ENCODE results near the gene ASIC1. TPM values are rescaled to one million over a fixed set of nuclear protein-coding genes. Genes with fewer than 3 reads are reported as not detected.

ASIC1 gene
- 0.65 and 0.76 TPM in 2 replicates for total RNA-seq

DNA sequence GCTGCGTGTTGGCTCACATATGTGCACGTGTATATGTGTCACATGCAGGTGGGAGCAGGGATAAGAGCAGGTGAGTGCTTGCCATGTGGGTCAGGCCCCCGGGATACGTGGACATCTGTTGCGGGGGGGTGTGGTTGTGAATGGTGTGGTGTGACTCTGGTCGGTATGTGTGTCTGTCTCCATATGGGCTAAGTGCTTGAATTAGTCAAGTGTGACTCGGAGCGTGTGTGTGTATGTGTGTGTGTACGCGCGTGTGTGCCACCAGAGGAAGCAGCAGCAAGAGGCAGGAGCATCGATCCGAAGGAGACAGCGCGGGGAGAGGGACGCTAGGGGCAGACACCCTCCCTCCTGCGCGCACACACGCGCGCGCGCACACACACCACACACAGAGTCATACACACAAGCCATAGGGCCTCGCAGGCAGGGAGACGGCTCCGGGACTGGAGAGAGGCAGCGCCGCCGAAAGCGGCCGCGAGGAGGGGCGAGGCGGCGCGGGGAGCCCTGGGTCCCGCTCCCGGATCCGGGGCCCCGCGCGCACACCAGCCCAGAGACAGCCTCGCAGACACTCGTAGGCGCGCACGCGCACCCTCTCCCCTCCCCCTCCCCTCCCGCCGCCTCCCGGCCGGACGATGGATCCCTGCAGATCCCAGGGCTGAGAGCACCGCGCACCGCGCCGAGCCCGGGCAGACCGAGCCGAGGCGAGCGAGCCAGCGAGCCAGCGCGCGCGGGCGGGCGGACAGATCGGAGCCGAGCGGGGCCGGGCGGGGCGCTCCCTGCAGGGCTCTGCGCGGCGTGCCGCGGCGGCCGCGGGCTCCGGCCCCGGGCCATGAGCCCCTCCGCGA lies at the start of gene ASIC1:
Gene ASIC1 (plus strand): TSS at position 597 of the 842 bp plus-strand sequence. CDS start 1,171 bp downstream, outside the sequence.

DNA sequence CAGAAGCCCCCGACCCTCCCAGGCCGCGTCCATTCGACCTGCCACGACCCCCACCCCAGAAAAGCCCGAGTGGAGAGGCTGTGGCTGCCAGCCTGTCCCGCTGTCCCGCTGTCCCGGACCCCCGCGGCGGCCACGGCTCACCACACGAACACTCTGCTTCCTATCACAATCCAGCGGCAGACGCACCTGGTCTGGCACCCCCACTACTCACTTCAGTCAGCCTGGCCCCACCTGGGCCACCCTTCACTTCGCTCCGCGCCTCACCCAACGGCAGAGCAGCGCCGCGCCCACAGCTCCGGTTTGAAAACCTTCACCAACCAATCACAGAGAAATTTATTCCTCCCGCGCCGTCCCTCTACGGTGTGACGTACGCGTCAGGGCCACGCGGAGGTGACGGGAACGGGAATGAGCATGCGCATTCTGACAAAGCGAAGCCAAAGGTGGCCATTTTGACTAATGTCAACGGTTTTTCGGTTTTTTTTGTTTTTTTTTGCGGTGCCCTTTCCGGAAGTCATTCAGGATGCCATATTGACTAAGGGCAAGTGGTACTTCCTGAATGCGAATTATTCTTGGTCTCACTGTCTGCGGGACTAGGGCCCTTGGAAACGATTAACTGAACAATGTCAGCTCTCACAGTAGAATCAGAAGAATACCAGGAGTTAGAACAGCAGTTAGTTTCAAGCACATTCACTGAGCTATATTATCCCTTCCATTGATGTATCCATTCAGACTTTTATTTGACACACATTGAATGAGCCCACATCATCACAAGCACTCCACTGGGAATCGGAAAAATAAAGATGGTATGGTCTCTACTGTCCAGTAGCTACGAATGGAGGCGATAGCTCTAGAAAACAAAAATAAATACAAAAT lies 32.0 kb upstream of the ASIC1 start, which contains the start of gene RACGAP1:
Gene RACGAP1 (minus strand): TSS at position 308 of the 873 bp plus-strand sequence. CDS start 8,779 bp downstream, outside the sequence.

DNA sequence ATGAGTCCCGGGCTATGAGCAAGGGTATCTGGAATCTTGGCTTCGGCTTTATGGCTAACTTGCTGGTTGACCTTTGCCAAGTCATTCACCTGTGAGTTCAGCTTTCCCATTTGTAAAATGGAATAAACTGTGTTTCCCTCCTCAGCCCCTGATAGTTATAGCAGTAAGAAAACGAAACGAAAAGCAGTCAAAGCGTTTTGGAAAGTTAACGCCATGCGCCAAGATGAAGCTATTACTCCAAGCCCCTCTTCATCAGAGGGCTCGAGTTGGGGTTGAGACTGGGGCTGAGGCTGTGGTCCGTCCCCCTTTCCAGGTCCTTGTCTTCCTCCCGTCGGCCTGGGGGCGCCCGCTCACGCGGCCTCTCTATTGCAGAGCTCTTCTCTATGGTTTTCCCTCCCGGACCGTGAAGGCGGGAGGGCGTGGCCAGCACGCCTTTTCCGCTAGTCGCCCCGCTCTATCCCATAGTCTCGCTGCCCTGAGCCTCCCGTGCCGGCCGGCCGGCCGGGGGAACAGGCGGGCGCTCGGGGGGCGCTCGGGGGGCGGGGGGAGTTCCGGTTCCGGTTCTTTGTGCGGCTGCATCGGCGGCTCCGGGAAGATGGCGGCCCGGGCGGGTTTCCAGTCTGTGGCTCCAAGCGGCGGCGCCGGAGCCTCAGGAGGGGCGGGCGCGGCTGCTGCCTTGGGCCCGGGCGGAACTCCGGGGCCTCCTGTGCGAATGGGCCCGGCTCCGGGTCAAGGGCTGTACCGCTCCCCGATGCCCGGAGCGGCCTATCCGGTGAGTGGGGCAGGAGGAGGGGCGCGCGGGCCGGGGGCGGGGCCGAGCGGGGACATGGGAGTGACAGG lies 27.6 kb downstream of the ASIC1 start, which contains the start of gene SMARCD1:
Gene SMARCD1 (plus strand): TSS at position 568 of the 840 bp plus-strand sequence. CDS start 28 bp downstream, at position 596.

DNA sequence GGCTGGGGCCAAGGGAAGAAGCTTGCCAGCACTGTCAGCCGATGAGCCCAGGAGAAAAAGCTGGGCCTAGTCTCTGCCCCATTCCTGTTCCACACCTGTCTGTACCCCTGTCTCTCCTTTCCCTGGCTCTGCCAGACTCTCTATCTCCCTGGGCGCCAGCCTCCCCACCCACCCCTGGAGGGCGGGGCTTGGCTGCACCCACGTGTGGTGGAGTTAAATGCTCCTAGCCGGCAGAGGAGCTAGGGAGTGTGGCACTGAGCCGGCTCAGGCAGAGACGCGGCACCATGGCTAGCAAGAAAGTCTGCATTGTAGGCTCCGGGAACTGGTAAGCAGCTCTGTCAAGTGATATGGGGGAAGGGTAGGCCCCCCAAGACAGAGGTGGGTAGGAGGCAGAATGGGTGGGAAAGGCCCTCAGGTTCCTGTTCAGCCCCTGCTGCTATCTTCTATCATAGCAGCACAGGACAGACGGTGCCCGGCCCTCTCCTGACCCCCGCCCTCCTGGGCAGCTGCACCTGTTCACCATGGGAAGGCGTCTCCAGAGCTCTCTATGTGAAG lies 46.4 kb downstream of the ASIC1 start, which contains the start of gene GPD1:
Gene GPD1 (plus strand): TSS at position 242 of the 555 bp plus-strand sequence. CDS start 43 bp downstream, at position 285.

DNA sequence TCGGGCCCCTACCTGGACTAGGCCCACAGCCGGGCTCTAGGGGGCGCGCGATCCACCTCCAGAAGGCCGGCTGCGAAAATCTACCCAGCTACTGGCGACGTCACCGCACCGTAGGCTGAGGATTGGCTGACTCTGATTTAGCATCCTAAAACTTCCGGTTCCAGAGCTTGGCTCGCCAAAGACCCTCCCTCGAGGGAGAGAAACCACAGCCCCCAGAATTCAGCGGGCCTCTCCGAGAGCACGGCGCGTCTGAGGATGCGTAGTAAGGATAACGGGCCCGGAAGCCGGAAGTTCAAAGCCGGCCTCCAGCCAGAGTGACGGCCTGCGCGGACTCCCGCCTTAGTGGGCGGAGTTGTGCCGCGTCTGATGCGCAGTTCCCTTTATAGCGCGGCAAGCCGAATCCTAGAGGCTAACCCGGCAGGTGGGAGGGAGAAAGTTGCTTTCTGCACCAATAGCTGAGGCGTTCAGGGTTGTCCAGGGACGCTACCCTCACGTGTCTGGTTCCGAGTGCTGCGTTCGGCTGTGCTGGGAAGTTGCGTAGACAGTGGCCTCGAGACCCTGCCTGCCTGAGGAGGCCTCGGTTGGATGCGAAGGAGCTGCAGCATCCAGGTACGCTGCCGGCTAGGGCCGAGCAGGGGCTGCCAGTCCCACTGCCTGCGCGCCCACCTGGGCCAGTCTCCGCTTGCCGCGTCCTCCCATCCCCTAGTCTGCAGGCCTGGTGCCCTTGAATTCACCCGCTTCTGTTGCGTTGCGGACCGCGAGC lies 54.5 kb downstream of the ASIC1 start, which contains the start of gene COX14:
Gene COX14 (plus strand): TSS at position 544 of the 763 bp plus-strand sequence. CDS start 7,808 bp downstream, outside the sequence.

Other genes with a start within 250 kb of the ASIC1 start
- 10.7 and 11.9 TPM in 2 replicates for gene NCKAP5L, start 229.2 kb upstream of the ASIC1 start, total RNA-seq
- 2.6 and 3.2 TPM in 2 replicates for gene BCDIN3D, start 214.5 kb upstream of the ASIC1 start, total RNA-seq
- gene FAIM2, start 153.7 kb upstream of the ASIC1 start, total RNA-seq, result under 0.01 and 0.15 TPM in 2 replicates
- not detected in 2 replicates for gene AQP2, start 106.9 kb upstream of the ASIC1 start, total RNA-seq
- gene AQP5, start 95.7 kb upstream of the ASIC1 start, total RNA-seq, result 0.32 and 3.2 TPM in 2 replicates
- gene AQP6, start 84.6 kb upstream of the ASIC1 start, total RNA-seq, result under 0.01 TPM in 1 of 2 replicates, not detected in the other
- 56.8 and 87.5 TPM in 2 replicates for gene RACGAP1, start 32.1 kb upstream of the ASIC1 start, total RNA-seq
- gene SMARCD1, start 27.7 kb downstream of the ASIC1 start, total RNA-seq, result 69.2 and 70.7 TPM in 2 replicates
- gene GPD1, start 46.4 kb downstream of the ASIC1 start, total RNA-seq, result not detected in 2 replicates
- 32.4 and 48.4 TPM in 2 replicates for gene COX14, start 54.6 kb downstream of the ASIC1 start, total RNA-seq
- 34.3 and 34.4 TPM in 2 replicates for gene CERS5, start 109.8 kb downstream of the ASIC1 start, total RNA-seq
- gene LIMA1, start 225.9 kb downstream of the ASIC1 start, total RNA-seq, result 66.6 and 81.5 TPM in 2 replicates